K562 (cell line): Measurements from ENCODE around the gene GRIK2. TPM values are rescaled to one million over a fixed set of nuclear protein-coding genes. Genes with fewer than 3 reads are reported as not detected.

ENCODE experiments used
- CHD2 ChIP-seq: IDR thresholded peaks from 2 replicates; pipeline ENCODE4 v1.6.1; 2011; ENCODE audit warnings: low read depth, low read length
- E2F8 ChIP-seq: fragments of 450-650 bp; IDR thresholded peaks from 2 replicates; pipeline ENCODE4 v1.7.1; 2018; ENCODE audit warnings: mild to moderate bottlenecking, low read depth; ENCODE audit not compliant: partially characterized antibody
- ESRRA ChIP-seq: fragments of 450-650 bp; IDR thresholded peaks from 2 replicates; pipeline ENCODE4 v1.6.1; 2014; ENCODE audit warnings: low read depth, mild to moderate bottlenecking, moderate library complexity, borderline replicate concordance
- FUS ChIP-seq: fragments of 200-400 bp; formaldehyde crosslinking; optimal IDR thresholded peaks from 2 replicates; pipeline ENCODE3; 2017; ENCODE audit warnings: low read depth, low read length
- NUFIP1 ChIP-seq: fragments of 450-650 bp; IDR thresholded peaks from 2 replicates; pipeline ENCODE4 v1.6.1; 2018; ENCODE audit not compliant: partially characterized antibody
- PRMT5 ChIP-seq: sonication (generic); formaldehyde crosslinking; IDR thresholded peaks from 2 replicates; pipeline ENCODE4 v1.5.0; 2020; ENCODE audit warnings: missing genetic modification reagents
- SAFB ChIP-seq: fragments of 200-400 bp; formaldehyde crosslinking; IDR thresholded peaks from 2 replicates; pipeline ENCODE4 v1.6.1; 2017; ENCODE audit warnings: low read depth, low read length, borderline replicate concordance
- SNAPC5 ChIP-seq: fragments of 250-450 bp; sonication (Bioruptor Pico); IDR thresholded peaks from 2 replicates; pipeline ENCODE4 v1.8.0; 2021; ENCODE audit warnings: moderate library complexity, mild to moderate bottlenecking, inconsistent platforms
- SRSF3 ChIP-seq: fragments of 200-400 bp; formaldehyde crosslinking; IDR thresholded peaks from 2 replicates; pipeline ENCODE4 v1.6.1; 2016; ENCODE audit warnings: mild to moderate bottlenecking, low read length, moderate library complexity; ENCODE audit not compliant: insufficient read depth
- STAT5A ChIP-seq: IDR thresholded peaks from 2 replicates; pipeline ENCODE4 v1.6.1; 2012; ENCODE audit warnings: low read length, inconsistent platforms, borderline replicate concordance
- ZNF589 ChIP-seq: fragments of 200-800 bp; sonication (Bioruptor generic); IDR thresholded peaks from 2 replicates; pipeline ENCODE4 v1.6.1; 2016; ENCODE audit warnings: low read depth, missing genetic modification characterization, missing compliant biosample characterization
- ZNF639 ChIP-seq, 2 experiments: fragments of 200-800 bp in 1 of 2; sonication (Bioruptor generic) in 1 of 2; sonication (generic) in 1 of 2; formaldehyde crosslinking in 1 of 2; IDR thresholded peaks in 1 of 2; conservative IDR thresholded peaks in 1 of 2; 2 replicates each; pipeline versions ENCODE4 v1.5.0 to v1.6.1; 2016 to 2020; ENCODE audit warnings: missing compliant biosample characterization in 1 of 2, missing genetic modification characterization in 1 of 2, missing genetic modification reagents in 1 of 2
- polyA plus RNA-seq, 8 experiments: library from polyadenylated mRNA; depleted of rRNA in 4 of 8; stranded (reverse) in 5 of 8; unstranded in 3 of 8; fragments of >200 nt; fragmentation: Nextera tagmentation in 2 of 8; fragmentation: Illumina TruSeq in 1 of 8; extraction: Ambion mirVana in 2 of 8; extraction: Trizol in 1 of 8; gene quantifications; 2 replicates each; pipeline versions ENCODE4 v1.2.1 to v1.2.3, GENCODE V29; 2011 to 2014; ENCODE audit warnings: inconsistent platforms in 1 of 8, missing spikeins in 1 of 8
- total RNA-seq, 7 experiments: library from RNA; depleted of rRNA in 6 of 7; stranded (reverse); fragments of >200 nt in 6 of 7; fragmentation: Illumina TruSeq in 2 of 7; extraction: Trizol in 2 of 7; gene quantifications; 2 replicates each; pipeline versions ENCODE4 v1.2.1 to v1.2.3, GENCODE V29; 2011 to 2021; ENCODE audit warnings: low replicate concordance in 1 of 7

GRIK2 gene
- total and polyA plus RNA-seq, 9 of the 15 experiments (the other 6 are each of a cell fraction or from before 2014, with no cell fraction given) = not detected

- TF ChIP-seq STAT5A = no peak
- TF ChIP-seq ZNF639 (CRISPR knock-in tag; conservative IDR thresholded peaks at IDR 0.05 in 1 of 2, IDR thresholded peaks at IDR 0.05 in 1 of 2) = no peak
- TF ChIP-seq PRMT5 (CRISPR knock-in tag) = no peak
- no peak for TF ChIP-seq SRSF3
- TF ChIP-seq CHD2 = no peak
- no peak for TF ChIP-seq NUFIP1
- no peak for TF ChIP-seq SAFB
- no peak for TF ChIP-seq SNAPC5 (CRISPR knock-in tag)
- TF ChIP-seq ESRRA = no peak
- TF ChIP-seq ZNF589 = no peak
- TF ChIP-seq E2F8 = no peak
- TF ChIP-seq FUS = no peak
Measured at GRCh38 chr6:101482606-101483005, 89.1 kb downstream of the GRIK2 start (continued).
